H1 (cell line): Measurements from ENCODE around the gene ADM.
"Not testable (repeated sequence)": the region's sequence is repeated elsewhere in the genome, so short reads cannot be mapped to it uniquely, and the experiment has no call there.

Source experiments
- CTCF ChIP-seq, 3 experiments: IDR thresholded peaks; 1 replicate in 2 of 3; 2 replicates in 1 of 3; pipeline versions ENCODE4 v1.5.1 to v1.6.1; 2011; ENCODE audit warnings: low read length in 3 of 3, mild to moderate bottlenecking in 3 of 3, inconsistent platforms in 2 of 3, low read depth in 1 of 3, moderate library complexity in 1 of 3; ENCODE audit not compliant: insufficient read depth in 1 of 3; ENCODE audit errors: control extremely low read depth in 1 of 3
- EP300 ChIP-seq, 2 experiments: IDR thresholded peaks; 1 replicate in 1 of 2; 2 replicates in 1 of 2; pipeline ENCODE4 v1.6.1; 2011 to 2012; ENCODE audit warnings: low read depth in 2 of 2, low read length in 2 of 2, mild to moderate bottlenecking in 2 of 2, borderline replicate concordance in 1 of 2, inconsistent platforms in 1 of 2, moderate library complexity in 1 of 2
- GABPA ChIP-seq: IDR thresholded peaks from 2 replicates; pipeline ENCODE4 v1.6.1; 2011; ENCODE audit warnings: mild to moderate bottlenecking, low read length, moderate library complexity, borderline replicate concordance; ENCODE audit not compliant: insufficient read depth
- HDAC2 ChIP-seq, 2 experiments: fragments of 300-600 bp in 1 of 2; sonication (generic) in 1 of 2; IDR thresholded peaks; 2 replicates each; pipeline ENCODE4 v1.6.1; 2011 to 2012; ENCODE audit warnings: low read depth in 2 of 2, low read length in 2 of 2, mild to moderate bottlenecking in 2 of 2, moderate library complexity in 2 of 2, borderline replicate concordance in 1 of 2, inconsistent platforms in 1 of 2
- POLR2A ChIP-seq, 2 experiments: IDR thresholded peaks; 1 replicate in 1 of 2; 2 replicates in 1 of 2; pipeline ENCODE4 v1.6.1; 2011; ENCODE audit warnings: low read depth in 2 of 2, low read length in 2 of 2, mild to moderate bottlenecking in 2 of 2; ENCODE audit errors: control extremely low read depth in 1 of 2
- POLR2AphosphoS5 ChIP-seq: IDR thresholded peaks from 2 replicates; pipeline ENCODE4 v1.6.1; 2011; ENCODE audit warnings: low read depth, low read length
- RFX5 ChIP-seq: IDR thresholded peaks from 2 replicates; pipeline ENCODE4 v1.6.1; 2011; ENCODE audit warnings: low read depth, low read length, improper control_type of control experiment, borderline replicate concordance
- RXRA ChIP-seq: IDR thresholded peaks from 2 replicates; pipeline ENCODE4 v1.6.1; 2011; ENCODE audit warnings: low read depth, mild to moderate bottlenecking, low read length, moderate library complexity; ENCODE audit not compliant: insufficient read depth
- TAF7 ChIP-seq: optimal IDR thresholded peaks from 2 replicates; pipeline ENCODE3; 2011; ENCODE audit warnings: low read depth, mild to moderate bottlenecking, inconsistent platforms, low read length, moderate library complexity, borderline replicate concordance
- TF ChIP-seq, protein P1 (sequence below): IDR thresholded peaks from 2 replicates; pipeline ENCODE4 v1.6.1; 2012; ENCODE audit warnings: inconsistent platforms

GRCh38 chr11:10264716-10265115, 40.2 kb upstream of the ADM start:
- TF ChIP-seq RXRA; CTCF (IDR thresholded peaks at IDR 0.05; ENCODE audit: control extremely low read depth in 1 of 3, insufficient read depth in 1 of 3, low read depth in 1 of 3, low read length in 3 of 3); HDAC2 (IDR thresholded peaks at IDR 0.05; ENCODE audit: borderline replicate concordance in 1 of 2, low read depth in 2 of 2, low read length in 2 of 2); POLR2AphosphoS5; POLR2A (IDR thresholded peaks at IDR 0.05; ENCODE audit: control extremely low read depth in 1 of 2, low read depth in 2 of 2, low read length in 2 of 2); TAF7; RFX5; GABPA; EP300 (IDR thresholded peaks at IDR 0.05; ENCODE audit: borderline replicate concordance in 1 of 2, low read depth in 2 of 2, low read length in 2 of 2): not testable (repeated sequence)
- TF ChIP-seq, protein P1, sequence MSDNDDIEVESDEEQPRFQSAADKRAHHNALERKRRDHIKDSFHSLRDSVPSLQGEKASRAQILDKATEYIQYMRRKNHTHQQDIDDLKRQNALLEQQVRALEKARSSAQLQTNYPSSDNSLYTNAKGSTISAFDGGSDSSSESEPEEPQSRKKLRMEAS: not testable (repeated sequence)
